A549 treated with Mapracorat at 1 μM for 4 hours (cell line): ENCODE data around the gene IMP3. TPM values are rescaled to one million over a fixed set of nuclear protein-coding genes. Genes with fewer than 3 reads are reported as not detected.

ENCODE experiments used
- total RNA-seq: library from RNA; stranded (reverse); fragments of 200-300 nt; extraction: Qiagen RNA extraction; gene quantifications from 5 replicates; pipeline ENCODE4 v1.2.3, GENCODE V29; 2022

Gene IMP3
- 87.7 to 129 TPM (median 117 TPM) in 5 replicates for total RNA-seq

GRCh38 chr15:75639709-75640482, at the start of gene IMP3:
Gene IMP3, minus strand, starts transcription at chr15:75640224. Its CDS starts 56 bp downstream, at chr15:75640168.

GRCh38 chr15:75647370-75648155, 7.5 kb upstream of the IMP3 start, which contains the start of gene SNX33:
Gene SNX33, plus strand, starts transcription at chr15:75647912. Its CDS starts 1,191 bp downstream, at chr15:75649103.

GRCh38 chr15:75625542-75626347, 14.3 kb downstream of the IMP3 start, which contains the start of gene SNUPN:
Gene SNUPN, minus strand, starts transcription at chr15:75625725. Its CDS starts 4,674 bp downstream, at chr15:75621051.

Other genes starting within 250 kb of the IMP3 start
- 24.8 to 32.2 TPM (median 28.8 TPM) in 5 replicates for gene SIN3A, start 188.5 kb downstream of the IMP3 start, total RNA-seq
- 37.1 to 48.0 TPM (median 46.5 TPM) in 5 replicates for gene PTPN9, start 60.9 kb downstream of the IMP3 start, total RNA-seq
- gene SNUPN, start 14.5 kb downstream of the IMP3 start, total RNA-seq, result 29.8 to 32.4 TPM (median 31.3 TPM) in 5 replicates
- 11.4 to 15.8 TPM (median 14.5 TPM) in 5 replicates for gene SNX33, start 7.7 kb upstream of the IMP3 start, total RNA-seq
- gene CSPG4, start 72.6 kb upstream of the IMP3 start, total RNA-seq, result 0.06 to 0.13 TPM (median 0.10 TPM) in 5 replicates
- gene UBE2Q2, start 203.2 kb upstream of the IMP3 start, total RNA-seq, result 35.4 to 44.2 TPM (median 40.0 TPM) in 5 replicates